ENCODE data around the gene NCAPG. TPM values are rescaled to one million over a fixed set of nuclear protein-coding genes. Genes with fewer than 3 reads are reported as not detected.

Gene NCAPG
- total RNA-seq, 1 donor from 2014 or later, result 6.0 TPM

- Mint-ChIP-seq H3K9me3 (ENCODE audit: unreplicated experiment) (peaks cover 2% of the 10 kb centered on the region), H3K4me3 (ENCODE audit: unreplicated experiment) (no peak overlapping the region), H3K4me1 (ENCODE audit: low read depth, unreplicated experiment) (no peaks in the 10 kb centered on the region), H3K27ac (ENCODE audit: unreplicated experiment) (no peak overlapping the region), H3K27me3 (ENCODE audit: unreplicated experiment) (no peaks in the 10 kb centered on the region), H3K36me3 (ENCODE audit: unreplicated experiment) (no peaks in the 10 kb centered on the region)
- TF ChIP-seq, protein P1, sequence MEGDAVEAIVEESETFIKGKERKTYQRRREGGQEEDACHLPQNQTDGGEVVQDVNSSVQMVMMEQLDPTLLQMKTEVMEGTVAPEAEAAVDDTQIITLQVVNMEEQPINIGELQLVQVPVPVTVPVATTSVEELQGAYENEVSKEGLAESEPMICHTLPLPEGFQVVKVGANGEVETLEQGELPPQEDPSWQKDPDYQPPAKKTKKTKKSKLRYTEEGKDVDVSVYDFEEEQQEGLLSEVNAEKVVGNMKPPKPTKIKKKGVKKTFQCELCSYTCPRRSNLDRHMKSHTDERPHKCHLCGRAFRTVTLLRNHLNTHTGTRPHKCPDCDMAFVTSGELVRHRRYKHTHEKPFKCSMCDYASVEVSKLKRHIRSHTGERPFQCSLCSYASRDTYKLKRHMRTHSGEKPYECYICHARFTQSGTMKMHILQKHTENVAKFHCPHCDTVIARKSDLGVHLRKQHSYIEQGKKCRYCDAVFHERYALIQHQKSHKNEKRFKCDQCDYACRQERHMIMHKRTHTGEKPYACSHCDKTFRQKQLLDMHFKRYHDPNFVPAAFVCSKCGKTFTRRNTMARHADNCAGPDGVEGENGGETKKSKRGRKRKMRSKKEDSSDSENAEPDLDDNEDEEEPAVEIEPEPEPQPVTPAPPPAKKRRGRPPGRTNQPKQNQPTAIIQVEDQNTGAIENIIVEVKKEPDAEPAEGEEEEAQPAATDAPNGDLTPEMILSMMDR (IDR thresholded peaks at IDR 0.05; ENCODE audit: partially characterized antibody, unreplicated experiment), result no peak
- DNase-seq, result no peak
Observed at GRCh38 chr4:17884063-17884462, 73.3 kb downstream of the NCAPG start.

- TF ChIP-seq, protein P1 (IDR thresholded peaks at IDR 0.05; ENCODE audit: partially characterized antibody, unreplicated experiment), result no peak
- peaks cover 2% of the 10 kb centered on the region for H3K9me3 Mint-ChIP-seq (ENCODE audit: unreplicated experiment)
- no peak overlapping the region for H3K27ac Mint-ChIP-seq (ENCODE audit: unreplicated experiment)
- peaks cover under 1% of the 10 kb centered on the region for H3K27me3 Mint-ChIP-seq (ENCODE audit: unreplicated experiment)
- no peak for DNase-seq
- H3K4me1 Mint-ChIP-seq (ENCODE audit: low read depth, unreplicated experiment), result no peaks in the 10 kb centered on the region
- H3K4me3 Mint-ChIP-seq (ENCODE audit: unreplicated experiment), result no peak overlapping the region
- H3K36me3 Mint-ChIP-seq (ENCODE audit: unreplicated experiment), result no peaks in the 10 kb centered on the region
Observed at GRCh38 chr4:17884511-17884910, 73.7 kb downstream of the NCAPG start.

- Mint-ChIP-seq H3K9me3 (ENCODE audit: unreplicated experiment) (peaks cover 2% of the 10 kb centered on the region), H3K27ac (ENCODE audit: unreplicated experiment) (no peak overlapping the region), H3K4me3 (ENCODE audit: unreplicated experiment) (no peak overlapping the region), H3K4me1 (ENCODE audit: low read depth, unreplicated experiment) (no peaks in the 10 kb centered on the region), H3K27me3 (ENCODE audit: unreplicated experiment) (peaks cover 2% of the 10 kb centered on the region), H3K36me3 (ENCODE audit: unreplicated experiment) (no peaks in the 10 kb centered on the region)
- TF ChIP-seq, protein P1 (IDR thresholded peaks at IDR 0.05; ENCODE audit: partially characterized antibody, unreplicated experiment), result no peak
- DNase-seq, result no peak
Observed at GRCh38 chr4:17889692-17890091, 78.9 kb downstream of the NCAPG start.

- Mint-ChIP-seq H3K9me3 (ENCODE audit: unreplicated experiment) (no peaks in the 10 kb centered on the region), H3K27me3 (ENCODE audit: unreplicated experiment) (peaks cover 4% of the 10 kb centered on the region), H3K4me1 (ENCODE audit: low read depth, unreplicated experiment) (no peaks in the 10 kb centered on the region), H3K4me3 (ENCODE audit: unreplicated experiment) (no peak overlapping the region), H3K27ac (ENCODE audit: unreplicated experiment) (no peak overlapping the region), H3K36me3 (ENCODE audit: unreplicated experiment) (no peaks in the 10 kb centered on the region)
- TF ChIP-seq, protein P1 (IDR thresholded peaks at IDR 0.05; ENCODE audit: partially characterized antibody, unreplicated experiment), result no peak
- no peak for DNase-seq
Observed at GRCh38 chr4:17894421-17894820, 83.6 kb downstream of the NCAPG start.

Other genes starting within 250 kb of the NCAPG start
- 24.9 TPM for gene LAP3, start 233.8 kb upstream of the NCAPG start, total RNA-seq (ENCODE audit: unreplicated experiment)
- 60.9 TPM for gene MED28, start 196.3 kb upstream of the NCAPG start, total RNA-seq (ENCODE audit: unreplicated experiment)
- gene FAM184B, start 29.4 kb upstream of the NCAPG start, total RNA-seq (ENCODE audit: unreplicated experiment), result not detected
- 39.5 TPM for gene DCAF16, start 222 bp upstream of the NCAPG start, total RNA-seq (ENCODE audit: unreplicated experiment)
- 30.8 TPM for gene LCORL, start 210.8 kb downstream of the NCAPG start, total RNA-seq (ENCODE audit: unreplicated experiment)

Data from glutamatergic neuron (in vitro differentiated cells).